GM18858 (cell line): ENCODE results near the gene APLP1.
"Not testable (repeated sequence)": the region's sequence is repeated elsewhere in the genome, so short reads cannot be mapped to it uniquely, and the experiment has no call there.

Source experiments
- ATAC-seq: cut with Tn5 transposase; IDR thresholded peaks from one replicate; pipeline ENCODE4 v1.9.1; 2021; ENCODE audit not compliant: unreplicated experiment

The APLP1 gene

DNA sequence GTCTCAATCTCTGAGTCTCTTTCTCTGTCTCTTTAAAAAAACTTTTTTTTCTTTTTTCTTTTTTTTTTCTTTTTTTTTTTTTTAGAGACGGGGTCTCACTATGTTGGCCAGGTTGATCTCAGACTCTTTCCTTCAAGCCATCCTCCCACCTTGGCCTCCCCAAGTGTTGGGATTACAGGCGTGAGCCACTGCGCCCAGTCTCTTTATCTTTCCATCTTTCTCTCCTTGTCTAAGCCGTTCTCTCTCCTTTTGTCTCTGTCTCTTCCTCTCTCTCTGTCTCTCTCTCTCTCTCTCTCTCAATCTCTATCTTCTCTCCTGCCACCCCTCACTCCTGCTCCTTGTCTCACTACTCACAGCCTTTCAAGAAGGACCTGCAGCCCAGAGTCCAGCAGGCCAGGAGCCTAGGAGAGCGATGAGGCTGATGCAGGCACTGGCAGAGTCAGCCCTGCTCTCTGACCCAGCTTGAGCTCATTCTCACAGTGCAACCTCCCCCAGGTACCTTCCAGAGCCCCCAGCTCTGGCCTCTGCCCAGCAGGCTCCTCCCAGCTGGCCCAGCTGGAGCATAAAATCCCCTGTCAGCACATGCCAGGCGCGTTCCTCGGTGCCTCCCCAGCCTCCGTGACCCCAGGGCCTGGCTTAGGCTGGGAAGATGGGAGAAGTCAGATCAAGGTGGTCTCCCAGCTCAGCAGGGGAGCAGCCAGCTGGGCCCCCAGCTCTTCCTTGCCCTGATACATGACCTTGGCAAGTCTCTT lies 16.2 kb upstream of the APLP1 start, which contains the start of gene NPHS1:
Gene NPHS1 (minus strand): TSS at position 476 of the 752 bp plus-strand sequence. CDS start 667 bp downstream, outside the sequence.
- ATAC-seq, result no peak

DNA sequence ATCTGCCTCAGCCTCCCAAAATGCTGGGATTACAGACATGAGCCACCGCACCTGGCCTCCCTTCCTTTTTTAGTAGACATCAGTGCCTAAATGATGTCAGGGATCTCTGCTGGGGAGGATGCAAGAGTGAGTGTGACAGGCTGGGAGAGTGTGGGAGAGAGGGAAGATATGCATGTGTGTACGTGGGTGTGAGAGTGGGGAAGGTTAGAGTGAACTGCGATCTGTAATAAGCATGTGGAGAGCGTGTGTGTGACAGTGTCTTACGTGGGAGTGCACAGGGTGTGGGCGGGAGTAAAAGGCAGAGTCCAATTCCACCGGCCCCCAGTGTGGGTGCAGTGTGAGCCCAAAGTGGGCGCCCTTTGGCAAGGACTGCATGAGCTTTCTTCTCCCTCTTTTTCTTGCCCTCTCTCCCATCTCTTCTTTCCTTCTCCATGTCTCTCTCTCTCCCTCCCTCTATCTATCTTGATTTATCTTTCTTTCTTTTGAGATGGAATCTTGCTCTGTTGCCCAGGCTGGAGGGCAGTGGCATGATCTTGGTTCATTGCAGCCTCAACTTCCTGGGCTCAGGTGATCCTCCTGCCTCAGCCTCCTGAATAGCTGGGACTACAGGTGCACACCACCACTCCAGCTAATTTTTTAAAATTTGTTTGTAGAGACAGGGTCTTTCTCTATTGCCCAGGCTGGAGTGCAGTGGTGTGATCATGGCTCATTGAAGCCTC lies 15.2 kb upstream of the APLP1 start:
- ATAC-seq, result no peak

DNA sequence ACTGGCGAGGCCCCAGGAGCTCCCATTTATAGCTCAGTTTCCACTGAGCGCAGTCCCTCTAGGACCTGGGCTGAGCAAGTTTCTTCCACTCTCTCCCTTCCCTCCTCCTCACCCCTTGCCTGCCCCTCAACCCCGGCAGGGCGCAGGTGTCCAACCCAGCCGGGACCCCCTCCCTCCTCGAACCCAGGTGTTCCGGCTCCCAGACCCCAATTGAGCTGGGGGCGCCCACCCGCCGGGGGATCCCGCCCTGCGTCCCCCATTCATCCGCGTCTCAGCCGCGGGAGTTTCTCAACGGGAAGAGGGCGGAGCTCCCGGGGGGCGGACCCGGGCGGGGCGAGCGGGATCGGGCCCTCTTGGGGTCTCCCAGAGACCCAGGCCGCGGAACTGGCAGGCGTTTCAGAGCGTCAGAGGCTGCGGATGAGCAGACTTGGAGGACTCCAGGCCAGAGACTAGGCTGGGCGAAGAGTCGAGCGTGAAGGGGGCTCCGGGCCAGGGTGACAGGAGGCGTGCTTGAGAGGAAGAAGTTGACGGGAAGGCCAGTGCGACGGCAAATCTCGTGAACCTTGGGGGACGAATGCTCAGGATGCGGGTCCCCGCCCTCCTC lies 11.7 kb upstream of the APLP1 start, which contains the start of gene KIRREL2:
Gene KIRREL2 (plus strand): TSS at position 366 of the 604 bp plus-strand sequence. CDS start 209 bp downstream, at position 575.
- no peak for ATAC-seq

DNA sequence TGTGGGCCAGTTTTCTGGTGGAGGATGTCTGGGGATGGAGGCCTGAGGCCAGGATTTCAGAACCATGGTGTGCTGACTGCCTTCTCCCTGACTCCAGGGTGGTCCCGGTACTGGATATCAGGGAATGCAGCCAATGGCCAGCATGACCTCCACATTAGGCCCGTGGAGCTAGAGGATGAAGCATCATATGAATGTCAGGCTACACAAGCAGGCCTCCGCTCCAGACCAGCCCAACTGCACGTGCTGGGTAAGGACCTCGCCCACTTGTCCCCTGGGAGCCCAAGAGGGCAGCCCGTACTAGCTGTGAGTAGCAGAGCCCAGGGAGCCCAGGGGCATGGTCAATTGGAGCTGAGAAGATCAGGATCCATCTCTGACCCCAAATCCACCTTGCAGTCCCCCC lies 10.1 kb upstream of the APLP1 start:
- ATAC-seq, result no peak

DNA sequence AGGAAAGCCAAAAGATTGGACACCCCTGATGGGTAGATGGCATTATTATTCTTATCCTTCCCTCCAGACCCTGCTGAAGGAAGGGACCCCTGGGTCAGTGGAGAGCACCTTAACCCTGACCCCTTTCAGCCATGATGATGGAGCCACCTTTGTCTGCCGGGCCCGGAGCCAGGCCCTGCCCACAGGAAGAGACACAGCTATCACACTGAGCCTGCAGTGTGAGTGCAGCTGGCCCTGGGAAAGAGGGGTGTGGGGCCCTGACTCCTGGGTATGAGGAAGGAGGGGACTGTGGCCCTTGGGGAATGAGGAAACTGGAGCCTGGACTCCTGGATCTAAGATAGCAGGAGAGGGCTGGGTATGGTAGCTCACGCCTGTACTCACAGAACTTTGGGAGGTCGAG lies 9.0 kb upstream of the APLP1 start:
- ATAC-seq, result no peak

DNA sequence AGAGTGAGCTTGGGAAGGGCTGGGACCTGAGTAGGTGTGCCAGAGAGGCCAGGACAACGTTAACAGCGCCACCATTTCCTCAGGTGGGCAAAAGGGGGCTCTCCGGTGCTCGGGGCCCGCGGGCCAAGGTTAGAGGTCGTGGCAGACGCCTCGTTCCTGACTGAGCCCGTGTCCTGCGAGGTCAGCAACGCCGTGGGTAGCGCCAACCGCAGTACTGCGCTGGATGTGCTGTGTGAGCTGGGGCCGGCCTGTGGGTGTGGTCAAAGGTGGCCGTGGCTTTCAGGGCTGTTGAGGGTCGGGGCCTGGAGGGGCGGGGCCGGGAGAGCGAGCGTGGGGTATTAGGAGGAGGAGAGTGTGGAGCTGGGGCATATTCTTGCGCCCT lies 7.9 kb upstream of the APLP1 start:
- ATAC-seq, result no peak

DNA sequence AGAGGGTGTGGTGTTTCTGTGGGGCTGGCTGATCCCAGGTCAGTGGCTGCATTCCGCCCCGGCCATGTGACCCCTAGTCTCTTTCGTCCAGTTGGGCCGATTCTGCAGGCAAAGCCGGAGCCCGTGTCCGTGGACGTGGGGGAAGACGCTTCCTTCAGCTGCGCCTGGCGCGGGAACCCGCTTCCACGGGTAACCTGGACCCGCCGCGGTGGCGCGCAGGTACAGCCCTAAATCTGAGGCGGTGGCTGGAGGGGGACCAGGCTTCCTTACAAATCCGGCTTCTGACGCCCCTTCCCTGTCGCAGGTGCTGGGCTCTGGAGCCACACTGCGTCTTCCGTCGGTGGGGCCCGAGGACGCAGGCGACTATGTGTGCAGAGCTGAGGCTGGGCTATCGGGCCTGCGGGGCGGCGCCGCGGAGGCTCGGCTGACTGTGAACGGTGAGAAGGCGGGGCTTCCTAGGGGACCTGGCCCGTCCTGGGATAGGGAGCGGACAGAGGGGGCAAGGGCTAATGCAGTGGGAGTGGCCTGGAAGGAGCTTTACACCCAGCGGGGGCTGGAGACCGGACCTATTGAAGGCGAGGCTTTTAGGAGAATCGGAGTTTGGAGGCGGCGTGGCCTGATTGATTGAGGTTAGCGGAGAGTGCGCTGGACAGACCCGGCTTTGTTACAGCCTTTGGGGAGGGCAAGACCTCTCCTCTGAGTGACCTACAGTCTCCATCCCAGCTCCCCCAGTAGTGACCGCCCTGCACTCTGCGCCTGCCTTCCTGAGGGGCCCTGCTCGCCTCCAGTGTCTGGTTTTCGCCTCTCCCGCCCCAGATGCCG lies 7.3 kb upstream of the APLP1 start:
- no peak for ATAC-seq

DNA sequence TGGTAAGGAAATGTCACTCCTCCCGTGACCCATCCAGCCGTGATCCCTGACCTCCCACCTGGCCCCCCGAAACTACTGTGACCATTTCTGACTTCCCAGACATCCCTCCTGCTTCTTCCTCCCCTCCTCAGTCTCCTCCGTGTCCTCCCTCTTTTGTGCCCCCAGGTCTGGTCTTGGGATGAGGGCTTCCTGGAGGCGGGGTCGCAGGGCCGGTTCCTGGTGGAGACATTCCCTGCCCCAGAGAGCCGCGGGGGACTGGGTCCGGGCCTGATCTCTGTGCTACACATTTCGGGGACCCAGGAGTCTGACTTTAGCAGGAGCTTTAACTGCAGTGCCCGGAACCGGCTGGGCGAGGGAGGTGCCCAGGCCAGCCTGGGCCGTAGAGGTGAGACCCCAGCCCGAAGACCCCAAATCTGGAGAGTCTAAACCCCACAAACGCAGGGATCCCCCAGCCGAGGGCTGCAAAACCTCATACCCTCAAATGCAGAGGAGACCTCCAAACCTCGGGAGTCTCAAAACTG lies 6.7 kb upstream of the APLP1 start:
- ATAC-seq, result no peak

DNA sequence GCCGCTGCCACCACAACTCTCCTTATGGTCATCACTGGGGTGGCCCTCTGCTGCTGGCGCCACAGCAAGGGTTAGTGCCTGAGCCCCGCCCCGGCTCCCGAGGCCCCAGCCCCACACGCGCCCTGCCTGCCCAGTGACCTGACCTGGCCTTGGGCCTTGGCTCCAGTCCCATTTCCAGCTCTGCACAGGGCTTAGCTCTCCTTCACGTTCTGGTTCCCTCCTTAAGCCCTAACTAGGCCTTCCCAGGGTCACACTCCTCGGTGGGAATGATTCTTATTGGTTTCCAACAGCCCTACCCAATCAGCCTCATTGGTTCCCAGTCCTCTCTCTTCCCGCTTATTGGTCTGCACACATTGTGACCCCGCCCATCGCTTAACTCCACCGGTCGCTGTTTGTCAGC lies 5.8 kb upstream of the APLP1 start:
- no peak for ATAC-seq

DNA sequence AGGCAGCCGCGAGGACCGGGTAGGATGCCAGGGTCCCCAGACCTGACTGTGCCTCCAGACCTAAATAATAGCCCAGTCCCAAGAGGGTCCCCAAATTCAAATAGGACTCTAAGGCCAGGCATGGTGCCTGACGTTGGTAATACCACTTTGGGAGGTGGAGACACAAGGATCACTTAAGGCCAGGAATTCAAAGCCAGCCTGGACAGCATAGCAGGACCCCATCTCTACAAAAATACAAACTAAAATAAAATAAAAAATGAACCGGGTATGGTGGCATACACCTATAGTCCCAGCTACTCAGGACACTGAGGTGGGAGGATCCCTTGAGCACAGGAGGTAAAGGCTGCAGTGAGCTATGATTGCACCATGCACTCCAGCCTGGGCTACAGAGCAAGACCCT lies 5.4 kb upstream of the APLP1 start:
- ATAC-seq, result no peak

DNA sequence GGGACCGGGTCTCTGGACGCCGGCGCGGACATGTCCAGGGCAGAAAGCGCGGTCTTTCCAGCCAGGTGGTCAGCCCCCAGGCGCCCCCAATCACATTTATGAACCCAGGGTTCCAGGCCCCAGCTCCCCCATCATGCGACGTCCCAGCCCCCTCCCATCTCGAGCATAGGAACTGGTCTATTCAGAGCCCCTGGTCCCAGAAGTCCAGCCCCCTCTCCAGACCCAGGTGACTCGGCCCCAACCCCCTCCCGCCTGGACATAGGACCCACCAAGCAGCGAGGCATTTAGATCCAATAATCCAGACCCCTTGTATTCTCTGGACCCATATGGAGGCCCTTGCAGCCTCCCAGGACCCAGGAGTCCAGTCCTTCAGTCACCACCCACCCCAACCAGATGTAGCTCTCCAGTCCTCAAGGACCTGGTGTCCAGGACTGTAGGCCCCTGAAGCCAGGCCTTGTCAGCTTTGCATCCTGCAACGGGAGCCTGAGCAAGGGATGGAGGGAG lies 501 bp downstream of the APLP1 start:
- no peak for ATAC-seq

DNA sequence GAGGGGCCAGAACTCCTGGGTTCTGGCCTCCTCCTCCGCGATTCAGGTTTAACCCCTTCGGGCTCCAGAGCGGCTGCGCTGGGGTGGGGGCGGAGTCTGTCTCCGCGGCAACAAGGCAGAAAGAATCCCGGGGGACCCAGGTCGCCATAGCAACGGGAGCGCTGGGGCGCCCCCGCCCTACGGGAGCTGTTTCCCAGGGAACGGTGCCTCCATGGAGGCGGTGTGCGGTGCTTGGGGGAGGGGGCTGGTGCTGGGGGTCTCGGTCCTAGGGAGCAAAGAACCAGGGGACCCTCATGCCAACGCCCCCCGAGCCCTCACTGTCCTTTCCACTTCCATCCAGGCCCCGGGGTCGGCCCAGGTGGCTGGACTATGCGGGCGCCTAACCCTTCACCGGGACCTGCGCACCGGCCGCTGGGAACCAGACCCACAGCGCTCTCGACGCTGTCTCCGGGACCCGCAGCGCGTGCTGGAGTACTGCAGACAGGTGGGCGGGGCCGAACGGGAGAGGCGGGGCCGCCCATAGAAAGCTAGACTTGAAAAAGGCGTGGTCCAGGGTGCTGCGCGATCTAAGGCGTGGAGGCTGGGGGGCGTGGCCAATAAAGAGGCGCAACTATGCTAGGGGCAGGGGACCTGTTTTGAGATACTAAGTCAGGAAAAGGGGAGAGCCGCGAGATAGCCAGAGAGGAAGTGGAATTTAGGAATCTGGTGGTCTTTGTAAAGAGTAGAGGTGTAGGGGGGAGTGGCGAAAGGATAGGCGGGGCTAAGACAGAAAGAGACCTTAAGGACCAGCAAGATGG lies 1.2 kb downstream of the APLP1 start:
- ATAC-seq, result no peak

DNA sequence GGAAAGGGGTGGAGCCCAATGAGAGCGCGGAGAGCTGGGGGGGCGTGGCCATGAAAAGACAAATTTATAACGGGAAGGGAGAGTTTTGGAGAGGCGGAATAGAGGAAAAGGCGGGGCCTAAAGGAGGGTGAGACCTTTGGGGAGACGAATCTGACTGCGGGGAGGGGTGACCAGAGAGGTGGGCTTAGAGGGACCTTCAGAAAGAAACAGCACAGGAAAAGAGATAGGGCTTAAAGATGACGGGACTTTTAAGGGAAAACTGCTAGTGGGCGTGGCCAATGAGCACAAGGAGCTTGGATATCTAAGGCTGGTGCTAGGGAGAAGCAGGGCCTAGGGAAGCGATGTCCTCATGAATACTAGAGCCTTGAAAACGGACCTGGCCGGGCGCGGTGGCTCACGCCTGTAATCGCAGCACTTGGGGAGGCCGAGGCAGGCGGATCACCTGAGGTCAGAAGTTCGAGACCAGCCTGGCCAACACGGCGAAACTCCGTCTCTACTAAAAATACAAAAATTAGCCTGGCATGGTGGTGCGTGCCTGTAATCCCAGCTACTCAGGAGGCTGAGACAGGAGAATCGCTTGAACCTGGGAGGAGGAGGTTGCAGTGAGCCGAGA lies 1.9 kb downstream of the APLP1 start:
- not testable (repeated sequence) for ATAC-seq

DNA sequence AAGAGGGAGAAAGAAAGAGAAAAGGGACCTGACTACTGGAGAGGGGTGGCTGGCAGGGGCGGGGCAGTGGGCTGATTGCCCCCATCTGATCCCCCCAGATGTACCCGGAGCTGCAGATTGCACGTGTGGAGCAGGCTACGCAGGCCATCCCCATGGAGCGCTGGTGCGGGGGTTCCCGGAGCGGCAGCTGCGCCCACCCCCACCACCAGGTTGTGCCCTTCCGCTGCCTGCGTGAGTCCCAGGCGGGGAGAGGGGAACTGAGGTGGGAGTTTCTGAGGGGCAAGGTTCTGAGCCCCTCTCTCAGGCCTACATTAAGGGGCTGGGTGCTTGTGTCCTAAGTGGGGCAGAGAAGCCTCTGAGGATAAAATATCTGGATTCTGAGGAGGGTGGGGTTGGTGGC lies 2.4 kb downstream of the APLP1 start:
- no peak for ATAC-seq

DNA sequence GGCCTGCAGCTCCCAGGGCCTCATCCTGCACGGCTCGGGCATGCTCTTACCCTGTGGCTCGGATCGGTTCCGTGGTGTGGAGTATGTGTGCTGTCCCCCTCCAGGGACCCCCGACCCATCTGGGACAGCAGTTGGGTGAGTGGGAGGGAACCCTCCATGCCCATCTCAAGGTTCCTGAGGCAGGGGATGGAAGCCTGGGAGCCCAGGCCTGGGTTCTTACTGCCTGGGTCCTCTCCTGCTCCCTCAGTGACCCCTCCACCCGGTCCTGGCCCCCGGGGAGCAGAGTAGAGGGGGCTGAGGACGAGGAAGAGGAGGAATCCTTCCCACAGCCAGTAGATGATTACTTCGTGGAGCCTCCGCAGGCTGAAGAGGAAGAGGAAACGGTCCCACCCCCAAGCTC lies 3.2 kb downstream of the APLP1 start:
- ATAC-seq, result no peak

DNA sequence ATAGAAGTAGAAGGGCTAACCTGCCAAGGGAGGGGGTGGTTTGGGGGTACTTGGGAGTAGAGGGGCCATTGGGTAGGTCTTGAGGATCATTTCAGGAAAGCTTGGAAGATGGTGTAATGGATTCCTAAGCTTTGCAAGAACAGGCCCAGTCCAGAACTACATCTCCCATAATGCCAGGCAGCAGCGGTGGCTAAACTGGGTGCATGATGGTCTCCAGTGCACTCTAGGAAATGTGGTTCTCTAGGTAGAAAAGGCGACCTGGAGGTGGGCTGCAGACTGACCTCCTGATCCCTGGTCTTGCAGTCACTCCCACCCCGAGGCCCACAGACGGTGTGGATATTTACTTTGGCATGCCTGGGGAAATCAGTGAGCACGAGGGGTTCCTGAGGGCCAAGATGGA lies 3.8 kb downstream of the APLP1 start:
- ATAC-seq, result no peak

DNA sequence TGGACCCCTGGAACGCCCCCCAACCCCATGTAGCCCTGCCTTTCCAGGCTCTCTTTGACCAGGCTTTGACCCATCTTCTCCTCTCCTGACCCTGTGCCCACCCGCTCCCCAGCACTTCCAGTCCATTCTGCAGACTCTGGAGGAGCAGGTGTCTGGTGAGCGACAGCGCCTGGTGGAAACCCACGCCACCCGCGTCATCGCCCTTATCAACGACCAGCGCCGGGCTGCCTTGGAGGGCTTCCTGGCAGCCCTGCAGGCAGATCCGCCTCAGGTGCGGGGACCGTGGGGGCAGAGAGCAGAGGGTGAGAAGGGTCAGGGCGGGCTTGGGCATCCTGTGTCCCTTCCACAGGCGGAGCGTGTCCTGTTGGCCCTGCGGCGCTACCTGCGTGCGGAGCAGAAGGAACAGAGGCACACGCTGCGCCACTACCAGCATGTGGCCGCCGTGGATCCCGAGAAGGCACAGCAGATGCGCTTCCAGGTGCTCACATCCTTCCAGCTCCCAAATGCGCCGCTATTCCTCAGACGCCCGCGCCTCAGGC lies 6.1 kb downstream of the APLP1 start:
- ATAC-seq, result no peak

DNA sequence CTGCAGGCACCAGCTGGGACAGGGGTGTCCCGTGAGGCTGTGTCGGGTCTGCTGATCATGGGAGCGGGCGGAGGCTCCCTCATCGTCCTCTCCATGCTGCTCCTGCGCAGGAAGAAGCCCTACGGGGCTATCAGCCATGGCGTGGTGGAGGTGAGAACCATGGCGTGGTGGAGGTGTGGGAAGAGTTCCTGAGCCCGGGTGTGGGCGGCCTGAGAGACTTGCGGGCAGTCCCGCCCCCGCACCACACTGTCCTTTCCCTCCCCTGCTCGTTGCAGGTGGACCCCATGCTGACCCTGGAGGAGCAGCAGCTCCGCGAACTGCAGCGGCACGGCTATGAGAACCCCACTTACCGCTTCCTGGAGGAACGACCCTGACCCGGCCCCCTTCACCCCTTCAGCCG lies 10.7 kb downstream of the APLP1 start:
- no peak for ATAC-seq

DNA sequence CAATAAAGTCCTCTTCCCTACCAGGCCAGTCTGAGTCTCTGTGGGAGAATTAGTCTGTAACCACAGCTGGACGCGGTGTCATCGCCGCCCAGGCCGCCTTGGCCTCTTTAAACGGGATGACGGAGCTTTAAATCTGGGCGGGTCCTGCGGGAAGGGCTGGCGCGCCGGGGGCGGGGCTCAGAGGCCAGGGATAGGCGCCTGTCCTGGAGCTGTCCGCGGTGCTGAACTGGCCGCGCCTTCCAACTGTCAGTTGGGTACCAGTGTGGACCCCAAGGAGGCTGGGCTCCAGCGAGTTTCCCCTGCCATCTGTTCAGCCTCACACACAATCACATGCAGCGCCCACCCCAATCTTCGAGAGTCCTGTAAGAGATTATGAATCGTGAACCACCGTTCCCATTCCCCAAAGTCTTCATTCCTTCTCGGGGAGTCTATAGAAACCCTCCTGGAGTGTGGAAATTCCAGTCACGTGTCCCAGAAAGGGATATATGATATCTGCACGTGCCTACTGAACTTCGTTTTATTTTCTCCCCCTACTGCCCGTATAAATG lies 11.5 kb downstream of the APLP1 start:
- ATAC-seq, result no peak
